ENCODE measurements around the gene MOK.

DNA sequence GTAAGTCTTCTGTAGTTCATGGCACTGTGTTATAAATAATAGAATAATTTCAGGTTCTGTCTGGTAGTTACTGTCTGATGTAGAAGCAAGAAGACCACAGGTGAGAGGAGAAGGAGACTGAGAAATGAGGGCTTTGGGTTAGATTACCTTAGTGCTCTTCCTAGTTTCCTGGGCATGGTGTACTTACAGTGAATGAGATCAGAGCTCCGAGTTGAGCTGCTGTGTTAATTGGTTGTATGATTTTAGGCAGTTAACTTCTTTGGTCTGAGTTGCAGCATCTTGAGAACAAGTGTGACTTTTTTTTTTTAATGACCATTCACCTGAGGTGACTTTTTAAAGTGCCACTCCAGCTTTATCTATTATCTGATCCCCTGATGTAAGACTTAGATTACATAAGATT lies 123.8 kb downstream of the MOK start:
- TF ChIP-seq, protein P1, sequence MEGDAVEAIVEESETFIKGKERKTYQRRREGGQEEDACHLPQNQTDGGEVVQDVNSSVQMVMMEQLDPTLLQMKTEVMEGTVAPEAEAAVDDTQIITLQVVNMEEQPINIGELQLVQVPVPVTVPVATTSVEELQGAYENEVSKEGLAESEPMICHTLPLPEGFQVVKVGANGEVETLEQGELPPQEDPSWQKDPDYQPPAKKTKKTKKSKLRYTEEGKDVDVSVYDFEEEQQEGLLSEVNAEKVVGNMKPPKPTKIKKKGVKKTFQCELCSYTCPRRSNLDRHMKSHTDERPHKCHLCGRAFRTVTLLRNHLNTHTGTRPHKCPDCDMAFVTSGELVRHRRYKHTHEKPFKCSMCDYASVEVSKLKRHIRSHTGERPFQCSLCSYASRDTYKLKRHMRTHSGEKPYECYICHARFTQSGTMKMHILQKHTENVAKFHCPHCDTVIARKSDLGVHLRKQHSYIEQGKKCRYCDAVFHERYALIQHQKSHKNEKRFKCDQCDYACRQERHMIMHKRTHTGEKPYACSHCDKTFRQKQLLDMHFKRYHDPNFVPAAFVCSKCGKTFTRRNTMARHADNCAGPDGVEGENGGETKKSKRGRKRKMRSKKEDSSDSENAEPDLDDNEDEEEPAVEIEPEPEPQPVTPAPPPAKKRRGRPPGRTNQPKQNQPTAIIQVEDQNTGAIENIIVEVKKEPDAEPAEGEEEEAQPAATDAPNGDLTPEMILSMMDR (IDR thresholded peaks at IDR 0.05; ENCODE audit: insufficient read depth, low read length, poor library complexity, severe bottlenecking) = no peak
- no peak for TF ChIP-seq EZH2phosphoT487 (conservative IDR thresholded peaks at IDR 0.05; ENCODE audit: low read length)

Data from SU-DHL-6 (cell line).